ENCODE results near the gene AFTPH. TPM values are rescaled to one million over a fixed set of nuclear protein-coding genes. Genes with fewer than 3 reads are reported as not detected.
A peak's percentile ranks its signal among the peaks of the same experiment; 100 is the strongest.

AFTPH gene
- total and polyA plus RNA-seq, 9 donors = 15.7 to 22.5 (median 17.6) TPM

GRCh38 chr2:64482243-64482642 is 41.9 kb upstream of the AFTPH start:
- H3K36me3 ChIP-seq (ENCODE audit: control insufficient read depth, insufficient read depth, low read length) = no peaks in the 10 kb centered on the region
- no peak for DNase-seq
- H3K27ac ChIP-seq (ENCODE audit: low read length) = no peak overlapping the region
- H3K9me3 ChIP-seq (replicated peaks; ENCODE audit: control insufficient read depth, low read depth, low read length) = no peaks in the 10 kb centered on the region
- H3K27me3 ChIP-seq (ENCODE audit: control insufficient read depth, insufficient read depth, low read length) = no peaks in the 10 kb centered on the region
- H3K4me3 ChIP-seq (ENCODE audit: low read length) = no peak overlapping the region
- WGBS (ENCODE audit: insufficient coverage) = 89% methylated on average over 1 of the region's 1 CpG
- peaks cover 9% of the 10 kb centered on the region for H3K4me1 ChIP-seq (ENCODE audit: control insufficient read depth, insufficient read depth, low read length)

GRCh38 chr2:64482765-64483504 is 41.2 kb upstream of the AFTPH start:
- H3K9me3 ChIP-seq (replicated peaks; ENCODE audit: control insufficient read depth, low read depth, low read length) = no peaks in the 10 kb centered on the region
- no peaks in the 10 kb centered on the region for H3K36me3 ChIP-seq (ENCODE audit: control insufficient read depth, insufficient read depth, low read length)
- no peak overlapping the region for H3K27ac ChIP-seq (ENCODE audit: low read length)
- peaks cover 9% of the 10 kb centered on the region for H3K4me1 ChIP-seq (ENCODE audit: control insufficient read depth, insufficient read depth, low read length)
- H3K4me3 ChIP-seq (ENCODE audit: low read length) = no peak overlapping the region
- no peaks in the 10 kb centered on the region for H3K27me3 ChIP-seq (ENCODE audit: control insufficient read depth, insufficient read depth, low read length)
- WGBS (ENCODE audit: insufficient coverage) = 49% methylated on average over 4 of the region's 5 CpGs
- DNase-seq = no peak

DNA sequence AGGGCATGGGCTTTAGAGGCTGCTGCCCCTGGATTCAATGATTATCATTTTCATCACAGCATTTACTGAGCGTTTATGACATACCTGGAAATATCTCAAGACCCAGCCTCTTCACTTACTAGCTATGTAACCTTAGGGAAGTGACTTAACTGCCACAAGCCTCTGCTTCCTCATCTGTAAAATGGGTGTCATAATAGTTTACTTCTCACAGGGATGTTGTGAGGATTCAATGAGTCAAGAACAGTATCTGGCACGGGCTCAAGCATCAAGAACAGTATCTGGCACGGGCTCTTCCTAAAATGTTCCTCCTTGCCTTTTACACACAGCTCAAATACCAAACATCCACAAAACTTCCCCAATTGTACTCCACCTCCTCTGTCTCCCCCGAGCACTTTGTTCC is 38.8 kb upstream of the AFTPH start:
- 54% methylated on average over 2 of the region's 4 CpGs for WGBS (ENCODE audit: insufficient coverage)
- Histone ChIP-seq H3K4me1 (ENCODE audit: control insufficient read depth, insufficient read depth, low read length) (peaks cover 15% of the 10 kb centered on the region), H3K27ac (ENCODE audit: low read length) (no peak overlapping the region), H3K9me3 (replicated peaks; ENCODE audit: control insufficient read depth, low read depth, low read length) (no peaks in the 10 kb centered on the region), H3K27me3 (ENCODE audit: control insufficient read depth, insufficient read depth, low read length) (no peaks in the 10 kb centered on the region), H3K36me3 (ENCODE audit: control insufficient read depth, insufficient read depth, low read length) (no peaks in the 10 kb centered on the region), H3K4me3 (ENCODE audit: low read length) (no peak overlapping the region)
- no peak for DNase-seq

DNA sequence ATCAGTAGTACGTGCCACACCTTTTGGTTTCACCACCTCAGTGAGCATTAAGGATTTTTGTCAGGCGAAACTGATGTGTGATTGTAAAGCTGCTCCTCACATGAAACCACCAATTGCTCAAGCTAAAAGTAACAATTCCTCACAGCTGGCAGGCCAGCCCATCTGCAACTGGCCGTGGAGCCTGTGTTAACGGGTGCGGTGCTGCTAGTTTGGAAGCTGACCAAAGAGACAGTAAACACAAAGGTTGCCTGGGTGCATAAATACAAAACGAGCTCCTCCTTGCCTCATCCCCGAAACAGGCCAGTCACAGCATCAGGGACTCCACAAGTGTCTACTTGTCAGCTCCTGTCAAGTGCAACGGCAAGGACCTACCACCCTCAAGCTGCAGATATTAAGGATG is 38.2 kb upstream of the AFTPH start:
- DNase-seq = peak; percentile 89
- WGBS (ENCODE audit: insufficient coverage) = 50% methylated on average over 2 of the region's 8 CpGs
- Histone ChIP-seq H3K36me3 (ENCODE audit: control insufficient read depth, insufficient read depth, low read length) (no peaks in the 10 kb centered on the region), H3K27me3 (ENCODE audit: control insufficient read depth, insufficient read depth, low read length) (no peaks in the 10 kb centered on the region), H3K4me3 (ENCODE audit: low read length) (no peak overlapping the region), H3K9me3 (replicated peaks; ENCODE audit: control insufficient read depth, low read depth, low read length) (no peaks in the 10 kb centered on the region), H3K27ac (ENCODE audit: low read length) (no peak overlapping the region), H3K4me1 (ENCODE audit: control insufficient read depth, insufficient read depth, low read length) (peaks cover 15% of the 10 kb centered on the region)

GRCh38 chr2:64487256-64488049 is 36.7 kb upstream of the AFTPH start:
- H3K4me1 ChIP-seq (ENCODE audit: control insufficient read depth, insufficient read depth, low read length) = peaks cover 15% of the 10 kb centered on the region
- H3K4me3 ChIP-seq (ENCODE audit: low read length) = no peak overlapping the region
- WGBS (ENCODE audit: insufficient coverage) = 32% methylated on average over 3 of the region's 10 CpGs
- DNase-seq = no peak
- no peaks in the 10 kb centered on the region for H3K36me3 ChIP-seq (ENCODE audit: control insufficient read depth, insufficient read depth, low read length)
- no peak overlapping the region for H3K27ac ChIP-seq (ENCODE audit: low read length)
- H3K27me3 ChIP-seq (ENCODE audit: control insufficient read depth, insufficient read depth, low read length) = no peaks in the 10 kb centered on the region
- H3K9me3 ChIP-seq (replicated peaks; ENCODE audit: control insufficient read depth, low read depth, low read length) = no peaks in the 10 kb centered on the region

DNA sequence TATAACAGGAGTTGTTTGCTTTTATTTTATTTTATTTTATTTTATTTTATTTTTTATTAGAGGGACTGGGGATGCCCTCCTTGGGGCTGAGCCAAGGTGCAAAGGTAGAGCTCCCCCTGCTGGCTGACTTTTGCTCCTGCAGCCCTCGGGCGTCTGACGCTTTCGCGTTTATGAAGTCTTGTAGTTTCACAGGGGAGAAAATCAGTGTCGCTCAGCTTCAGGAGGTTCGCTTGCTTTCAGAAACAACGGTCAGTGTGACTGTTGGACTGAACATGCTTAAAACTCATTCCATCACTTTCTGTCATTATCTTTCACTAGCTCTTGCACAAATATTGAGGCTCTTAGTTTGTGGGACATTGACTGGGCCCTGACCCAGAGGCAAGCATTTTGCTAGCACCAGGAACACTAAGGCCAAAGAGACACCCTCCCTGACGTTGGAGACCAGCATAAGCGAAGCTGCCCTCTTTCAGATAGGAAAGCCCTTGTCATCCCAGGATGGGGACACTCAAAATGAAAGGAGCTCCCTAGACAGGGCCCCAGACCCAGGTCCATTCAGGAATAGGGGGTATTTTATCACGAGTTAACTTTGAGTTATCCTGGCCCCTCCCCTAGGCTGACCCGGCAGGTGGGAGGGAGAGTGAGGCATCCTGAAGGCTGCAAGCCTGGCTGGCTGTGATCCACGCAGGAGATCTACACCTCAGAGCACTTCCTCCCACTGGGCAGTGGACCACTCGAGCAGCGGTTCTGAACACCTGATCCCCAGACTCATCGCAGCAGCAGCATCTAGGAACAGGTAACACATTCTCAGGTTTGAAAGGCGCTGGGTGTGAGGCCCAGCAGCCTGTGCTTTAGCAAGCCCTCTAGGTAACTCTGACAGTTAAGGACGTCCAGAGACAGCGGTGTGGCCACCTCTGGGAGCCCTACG is 35.8 kb upstream of the AFTPH start:
- no peaks in the 10 kb centered on the region for H3K9me3 ChIP-seq (replicated peaks; ENCODE audit: control insufficient read depth, low read depth, low read length)
- H3K27ac ChIP-seq (ENCODE audit: low read length) = no peak overlapping the region
- 63% methylated on average over 13 of the region's 20 CpGs for WGBS (ENCODE audit: insufficient coverage)
- H3K36me3 ChIP-seq (ENCODE audit: control insufficient read depth, insufficient read depth, low read length) = no peaks in the 10 kb centered on the region
- no peaks in the 10 kb centered on the region for H3K27me3 ChIP-seq (ENCODE audit: control insufficient read depth, insufficient read depth, low read length)
- peaks cover 15% of the 10 kb centered on the region for H3K4me1 ChIP-seq (ENCODE audit: control insufficient read depth, insufficient read depth, low read length)
- DNase-seq = peak; percentile 46
- H3K4me3 ChIP-seq (ENCODE audit: low read length) = no peak overlapping the region

DNA sequence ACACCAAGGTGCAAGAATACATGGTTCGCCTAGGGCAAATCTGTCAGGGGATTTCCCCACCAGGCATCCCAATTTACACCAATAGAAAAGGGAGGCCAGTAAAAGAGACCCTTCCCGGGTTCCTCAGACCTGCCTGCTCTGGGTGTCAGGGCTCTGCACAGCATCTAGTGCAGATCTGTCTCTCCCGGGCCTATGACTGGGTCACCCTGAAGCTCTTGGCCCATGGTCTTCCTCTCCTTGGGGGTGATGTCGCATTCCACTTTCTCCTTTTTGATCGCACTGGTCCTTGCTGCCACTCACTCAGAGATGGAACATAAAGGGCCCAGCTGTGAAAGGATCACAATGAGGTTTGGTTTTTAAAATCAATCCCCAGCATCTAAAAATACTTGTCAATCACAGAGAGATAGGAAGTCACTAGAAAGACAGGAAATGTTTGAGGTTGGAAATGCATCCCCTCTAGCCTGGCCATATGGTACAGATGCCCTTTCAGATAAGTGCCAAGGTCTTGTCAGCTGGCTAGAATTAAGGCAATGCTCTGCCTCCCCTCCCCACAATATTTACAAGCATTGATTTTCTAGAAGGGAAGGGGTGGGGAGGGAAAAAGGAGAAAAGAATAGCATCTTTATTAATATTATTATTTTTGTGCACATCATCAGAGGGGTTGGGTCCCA is 34.9 kb upstream of the AFTPH start:
- 57% methylated on average over 4 of the region's 5 CpGs for WGBS (ENCODE audit: insufficient coverage)
- H3K9me3 ChIP-seq (replicated peaks; ENCODE audit: control insufficient read depth, low read depth, low read length) = no peaks in the 10 kb centered on the region
- no peak overlapping the region for H3K4me3 ChIP-seq (ENCODE audit: low read length)
- H3K4me1 ChIP-seq (ENCODE audit: control insufficient read depth, insufficient read depth, low read length) = peaks cover 15% of the 10 kb centered on the region
- DNase-seq = no peak
- no peaks in the 10 kb centered on the region for H3K27me3 ChIP-seq (ENCODE audit: control insufficient read depth, insufficient read depth, low read length)
- H3K36me3 ChIP-seq (ENCODE audit: control insufficient read depth, insufficient read depth, low read length) = no peaks in the 10 kb centered on the region
- no peak overlapping the region for H3K27ac ChIP-seq (ENCODE audit: low read length)

DNA sequence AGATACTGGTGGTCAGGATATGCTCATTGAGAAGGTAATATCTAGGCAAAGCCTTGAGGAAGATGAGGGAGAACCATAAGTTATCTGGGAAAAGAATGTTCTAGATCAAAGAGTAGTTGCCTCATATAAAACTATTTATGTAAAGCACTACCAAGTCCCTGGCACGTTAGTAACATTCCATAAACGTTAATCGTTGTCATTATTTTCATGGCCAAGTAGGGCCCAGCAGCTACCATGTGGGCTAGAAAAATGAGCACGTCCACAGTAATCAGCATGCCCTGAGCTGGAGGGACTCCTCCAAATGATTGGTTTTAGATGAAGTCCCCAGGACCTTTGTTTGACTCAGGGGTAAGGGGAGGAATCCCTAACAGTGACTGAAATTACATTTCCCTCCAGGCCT is 32.7 kb upstream of the AFTPH start:
- H3K9me3 ChIP-seq (replicated peaks; ENCODE audit: control insufficient read depth, low read depth, low read length) = no peaks in the 10 kb centered on the region
- DNase-seq = no peak
- no peak overlapping the region for H3K27ac ChIP-seq (ENCODE audit: low read length)
- no peaks in the 10 kb centered on the region for H3K27me3 ChIP-seq (ENCODE audit: control insufficient read depth, insufficient read depth, low read length)
- H3K4me3 ChIP-seq (ENCODE audit: low read length) = no peak overlapping the region
- H3K4me1 ChIP-seq (ENCODE audit: control insufficient read depth, insufficient read depth, low read length) = peaks cover 6% of the 10 kb centered on the region
- 85% methylated on average over 4 of the region's 4 CpGs for WGBS (ENCODE audit: insufficient coverage)
- H3K36me3 ChIP-seq (ENCODE audit: control insufficient read depth, insufficient read depth, low read length) = no peaks in the 10 kb centered on the region

GRCh38 chr2:64492272-64492671 is 31.9 kb upstream of the AFTPH start:
- Histone ChIP-seq H3K4me1 (ENCODE audit: control insufficient read depth, insufficient read depth, low read length) (peaks cover 6% of the 10 kb centered on the region), H3K36me3 (ENCODE audit: control insufficient read depth, insufficient read depth, low read length) (no peaks in the 10 kb centered on the region), H3K9me3 (replicated peaks; ENCODE audit: control insufficient read depth, low read depth, low read length) (no peaks in the 10 kb centered on the region), H3K27ac (ENCODE audit: low read length) (no peak overlapping the region), H3K27me3 (ENCODE audit: control insufficient read depth, insufficient read depth, low read length) (no peaks in the 10 kb centered on the region), H3K4me3 (ENCODE audit: low read length) (no peak overlapping the region)
- no peak for DNase-seq
- WGBS (ENCODE audit: insufficient coverage) = no CpG with 5 or more reads among the region's 3 CpGs

Data from muscle of leg (tissue), 11 donors.